Activated CD4-positive, alpha-beta T cell treated with anti-CD3 and anti-CD28 coated beads, Interleukin-2, amount 10 ng/mL, durations not matched to agents 7 days and 5 days (primary cell): ENCODE measurements around the gene FAM219B. TPM values are rescaled to one million over a fixed set of nuclear protein-coding genes. Genes with fewer than 3 reads are reported as not detected.
"Not testable (repeated sequence)": the region's sequence is repeated elsewhere in the genome, so short reads cannot be mapped to it uniquely, and the experiment has no call there.

Experiments used
- CTCF ChIA-PET: fragments of 350-600 bp; sonication (Branson Sonifier 250); formaldehyde crosslinking; loops from one replicate; lab custom pipeline; 2021; ENCODE audit warnings: antibody characterized with exemption; lab: Charles Lee
- POLR2A ChIA-PET: fragments of 350-600 bp; sonication (Branson Sonifier 250); formaldehyde crosslinking; loops from one replicate; lab custom pipeline; 2021; ENCODE audit warnings: antibody characterized with exemption; lab: Charles Lee
- DNase-seq: peaks from one replicate; pipeline ENCODE4 v3.0.0-alpha.2; 2020
- H3K27ac Mint-ChIP-seq: one replicate; pipeline ENCODE4 v1.8.0; 2021; ENCODE audit warnings: mild to moderate bottlenecking, moderate library complexity, mixed read lengths
- H3K27me3 Mint-ChIP-seq: one replicate; pipeline ENCODE4 v1.8.0; 2021; ENCODE audit warnings: mixed read lengths
- H3K36me3 Mint-ChIP-seq: one replicate; pipeline ENCODE4 v1.8.0; 2021; ENCODE audit warnings: low read depth, mixed read lengths
- H3K4me1 Mint-ChIP-seq: one replicate; pipeline ENCODE4 v1.8.0; 2021; ENCODE audit warnings: mixed read lengths
- H3K4me3 Mint-ChIP-seq: one replicate; pipeline ENCODE4 v1.8.0; 2021; ENCODE audit warnings: mild to moderate bottlenecking, moderate library complexity, mixed read lengths
- H3K9me3 Mint-ChIP-seq: one replicate; pipeline ENCODE4 v1.8.0; 2021; ENCODE audit warnings: mixed read lengths
- total RNA-seq, 2 experiments: library from RNA; stranded (reverse); gene quantifications; one replicate each; pipeline ENCODE4 v1.2.3, GENCODE V29; 2021

The FAM219B gene
- total RNA-seq, result 10 to 100 TPM; 65.8 to 68.2 TPM

- Mint-ChIP-seq H3K9me3 (no peaks in the 10 kb centered on the region), H3K27me3 (no peaks in the 10 kb centered on the region), H3K36me3 (peaks cover 25% of the 10 kb centered on the region), H3K27ac (peak within 1 kb of the TSS; percentile 88), H3K4me3 (peak within 1 kb of the TSS; percentile 78), H3K4me1 (peaks cover 41% of the 10 kb centered on the region)
- POLR2A ChIA-PET, result interaction anchor here (1.1 to 1.4 kb wide), 2 partner anchors 9 to 119 kb away, joined by 3 to 6 read pairs; no protein-coding TSS in a partner anchor
- DNase-seq, result peak; percentile 77
- CTCF ChIA-PET, result interaction anchor here (0.6 to 2.0 kb wide), 15 partner anchors 10 to 468 kb away, joined by 3 to 10 read pairs (median 3); partner anchors contain the start of gene CSK
Observed at GRCh38 chr15:74906450-74907162, at the start of gene FAM219B. Gene FAM219B (minus strand): TSS chr15:74906851. CDS start chr15:74906800, 51 bp downstream.

- Mint-ChIP-seq H3K4me1 (peaks cover 42% of the 10 kb centered on the region), H3K27me3 (peaks cover 34% of the 10 kb centered on the region), H3K36me3 (no peaks in the 10 kb centered on the region), H3K9me3 (no peaks in the 10 kb centered on the region), H3K27ac (peak overlapping the region; percentile 31), H3K4me3 (peak overlapping the region; percentile 72)
- ChIA-PET CTCF (interaction anchor here (0.8 to 3.0 kb wide), 11 partner anchors 9 to 246 kb away, joined by 3 to 7 read pairs (median 4); partner anchors contain the start of genes C15orf39, CYP1A2 and SCAMP5), POLR2A (no interaction called here)
- peak; percentile 73 for DNase-seq
Observed at GRCh38 chr15:74955796-74956647, 49.4 kb upstream of the FAM219B start.

GRCh38 chr15:74955017-74955416 is 48.4 kb upstream of the FAM219B start:
- peaks cover 39% of the 10 kb centered on the region for H3K4me1 Mint-ChIP-seq
- CTCF ChIA-PET, result interaction anchor here (0.7 to 1.3 kb wide), 5 partner anchors 8 to 247 kb away, joined by 3 to 4 read pairs (median 3); partner anchors contain the start of genes C15orf39 and CYP1A2

GRCh38 chr15:74954515-74954914 is 47.9 kb upstream of the FAM219B start:
- H3K27me3 Mint-ChIP-seq, result peaks cover 22% of the 10 kb centered on the region
- no peaks in the 10 kb centered on the region for H3K9me3 Mint-ChIP-seq
- no peak for DNase-seq
- ChIA-PET CTCF (interaction anchor here (0.8 to 1.3 kb wide), 6 partner anchors 7 to 206 kb away, joined by 3 to 4 read pairs (median 4); partner anchors contain the start of genes COX5A and CYP1A2), POLR2A (interaction anchor here (0.7 kb wide), 1 partner anchor 13 kb away, joined by 5 read pairs; no protein-coding TSS in a partner anchor)
- no peak overlapping the region for H3K27ac Mint-ChIP-seq
- no peak overlapping the region for H3K4me3 Mint-ChIP-seq
- no peaks in the 10 kb centered on the region for H3K36me3 Mint-ChIP-seq
- H3K4me1 Mint-ChIP-seq, result peaks cover 38% of the 10 kb centered on the region

More at GRCh38 chr15:74955017-74955416, 48.4 kb upstream of the FAM219B start:
- H3K9me3 Mint-ChIP-seq, result no peaks in the 10 kb centered on the region
- H3K36me3 Mint-ChIP-seq, result no peaks in the 10 kb centered on the region
- peaks cover 26% of the 10 kb centered on the region for H3K27me3 Mint-ChIP-seq
- peak overlapping the region; percentile 45 for H3K4me3 Mint-ChIP-seq
- H3K27ac Mint-ChIP-seq, result no peak overlapping the region
- no peak for DNase-seq
- POLR2A ChIA-PET, result interaction anchor here (0.7 kb wide), 1 partner anchor 13 kb away, joined by 5 read pairs; no protein-coding TSS in a partner anchor

GRCh38 chr15:74951006-74951405 is 44.4 kb upstream of the FAM219B start:
- Mint-ChIP-seq H3K4me1 (peaks cover 15% of the 10 kb centered on the region), H3K27me3 (no peaks in the 10 kb centered on the region), H3K4me3 (no peak overlapping the region), H3K36me3 (no peaks in the 10 kb centered on the region), H3K9me3 (no peaks in the 10 kb centered on the region), H3K27ac (no peak overlapping the region)
- no peak for DNase-seq
- ChIA-PET POLR2A (no interaction called here), CTCF (interaction anchor here (0.6 to 3.3 kb wide), 26 partner anchors 8 to 332 kb away, joined by 3 to 10 read pairs (median 4); no protein-coding TSS in a partner anchor)

GRCh38 chr15:74950078-74950908 is 43.6 kb upstream of the FAM219B start:
- H3K27me3 Mint-ChIP-seq, result no peaks in the 10 kb centered on the region
- no peaks in the 10 kb centered on the region for H3K36me3 Mint-ChIP-seq
- CTCF ChIA-PET, result interaction anchor here (0.6 to 3.3 kb wide), 27 partner anchors 9 to 332 kb away, joined by 3 to 10 read pairs (median 4); no protein-coding TSS in a partner anchor
- no peak overlapping the region for H3K27ac Mint-ChIP-seq
- POLR2A ChIA-PET, result no interaction called here
- H3K9me3 Mint-ChIP-seq, result no peaks in the 10 kb centered on the region
- no peak overlapping the region for H3K4me3 Mint-ChIP-seq
- peak; percentile 85 for DNase-seq
- H3K4me1 Mint-ChIP-seq, result peaks cover 8% of the 10 kb centered on the region

- Mint-ChIP-seq H3K27ac (peak within 1 kb of the TSS; percentile 97), H3K27me3 (no peaks in the 10 kb centered on the region), H3K4me1 (peaks cover 35% of the 10 kb centered on the region), H3K9me3 (no peaks in the 10 kb centered on the region), H3K4me3 (peak within 1 kb of the TSS; percentile 87), H3K36me3 (peaks cover 19% of the 10 kb centered on the region)
- DNase-seq, result peak; percentile 93
- POLR2A ChIA-PET, result interaction anchor here (0.6 to 0.7 kb wide), 2 partner anchors 70 to 93 kb away, joined by 3 read pairs; no protein-coding TSS in a partner anchor
- CTCF ChIA-PET, result interaction anchor here (0.8 to 1.5 kb wide), 4 partner anchors 16 to 118 kb away, joined by 3 to 4 read pairs (median 4); no protein-coding TSS in a partner anchor
Observed at GRCh38 chr15:74937590-74938371, 31.1 kb upstream of the FAM219B start, which contains the start of gene COX5A. Gene COX5A (minus strand): TSS chr15:74938073. CDS start chr15:74938014, 59 bp downstream.

- peak overlapping the region; percentile 97 for H3K27ac Mint-ChIP-seq
- H3K27me3 Mint-ChIP-seq, result no peaks in the 10 kb centered on the region
- ChIA-PET POLR2A (no interaction called here), CTCF (interaction anchor here (1.0 kb wide), 1 partner anchor 34 kb away, joined by 4 read pairs; no protein-coding TSS in a partner anchor)
- peaks cover 37% of the 10 kb centered on the region for H3K4me1 Mint-ChIP-seq
- no peak for DNase-seq
- H3K36me3 Mint-ChIP-seq, result peaks cover 20% of the 10 kb centered on the region
- peak overlapping the region; percentile 87 for H3K4me3 Mint-ChIP-seq
- H3K9me3 Mint-ChIP-seq, result no peaks in the 10 kb centered on the region
Observed at GRCh38 chr15:74937272-74937589, 30.6 kb upstream of the FAM219B start.

GRCh38 chr15:74935193-74935592 is 28.5 kb upstream of the FAM219B start:
- H3K27me3 Mint-ChIP-seq, H3K27ac Mint-ChIP-seq, H3K9me3 Mint-ChIP-seq, DNase-seq, POLR2A ChIA-PET: not testable (repeated sequence)
- H3K36me3 Mint-ChIP-seq, result peaks cover 27% of the 10 kb centered on the region
- CTCF ChIA-PET, result interaction anchor here (0.6 to 2.1 kb wide), 4 partner anchors 29 to 524 kb away, joined by 3 to 7 read pairs (median 3); partner anchors contain the start of gene FAM219B
- H3K4me1 Mint-ChIP-seq, result peaks cover 46% of the 10 kb centered on the region
- peak overlapping the region; percentile 49 for H3K4me3 Mint-ChIP-seq

- no peaks in the 10 kb centered on the region for H3K27me3 Mint-ChIP-seq
- no peak overlapping the region for H3K4me3 Mint-ChIP-seq
- POLR2A ChIA-PET, result no interaction called here
- no peaks in the 10 kb centered on the region for H3K9me3 Mint-ChIP-seq
- H3K27ac Mint-ChIP-seq, result peak overlapping the region; percentile 36
- peaks cover 36% of the 10 kb centered on the region for H3K36me3 Mint-ChIP-seq
- DNase-seq, result no peak
- H3K4me1 Mint-ChIP-seq, result peaks cover 46% of the 10 kb centered on the region
- CTCF ChIA-PET, result interaction anchor here (0.7 to 2.1 kb wide), 2 partner anchors 27 to 220 kb away, joined by 4 to 7 read pairs; partner anchors contain the start of gene FAM219B
Observed at GRCh38 chr15:74933573-74933972, 26.9 kb upstream of the FAM219B start.

GRCh38 chr15:74928771-74929198 is 22.1 kb upstream of the FAM219B start:
- Mint-ChIP-seq H3K4me3 (no peak overlapping the region), H3K9me3 (no peaks in the 10 kb centered on the region), H3K36me3 (peaks cover 43% of the 10 kb centered on the region), H3K27me3 (no peaks in the 10 kb centered on the region), H3K4me1 (peaks cover 17% of the 10 kb centered on the region), H3K27ac (no peak overlapping the region)
- no peak for DNase-seq
- ChIA-PET POLR2A (no interaction called here), CTCF (interaction anchor here (0.6 kb wide), 1 partner anchor 49 kb away, joined by 3 read pairs; no protein-coding TSS in a partner anchor)
